Sigmoid colon (tissue), 7 donors: ENCODE results near the gene PCSK1N. TPM values are rescaled to one million over a fixed set of nuclear protein-coding genes. Genes with fewer than 3 reads are reported as not detected.
"Not testable (repeated sequence)": the region's sequence is repeated elsewhere in the genome, so short reads cannot be mapped to it uniquely, and the experiment has no call there.

ENCODE experiments used
- DNase-seq: peaks from one replicate; pipeline ENCODE4 v3.0.0-alpha.2; 2019
- H3K27ac ChIP-seq, 4 donors: fragments of 200-600 bp; sonication (generic); one replicate each; pipeline ENCODE4 v1.5.1; 2016 to 2019; ENCODE audit warnings: mild to moderate bottlenecking in 1 of 4
- H3K27me3 ChIP-seq, 3 donors: fragments of 200-600 bp; sonication (generic); one replicate each; pipeline ENCODE4 v1.5.1; 2019; ENCODE audit warnings: mild to moderate bottlenecking in 1 of 3
- H3K36me3 ChIP-seq, 4 donors: fragments of 200-600 bp; sonication (generic); one replicate each; pipeline ENCODE4 v1.5.1; 2016 to 2019
- H3K4me1 ChIP-seq, 4 donors: fragments of 200-600 bp; sonication (generic); one replicate each; pipeline ENCODE4 v1.5.1; 2017 to 2019
- H3K4me3 ChIP-seq, 4 donors: fragments of 200-600 bp; sonication (generic); one replicate each; pipeline ENCODE4 v1.5.1; 2017 to 2019; ENCODE audit warnings: mild to moderate bottlenecking in 2 of 4, moderate library complexity in 1 of 4
- H3K9me3 ChIP-seq, 4 donors: fragments of 200-600 bp in 3 of 4; sonication (generic) in 3 of 4; one replicate each; pipeline versions ENCODE4 v1.5.1 to v1.6.1; 2013 to 2019
- EP300 ChIP-seq, 4 donors: sonication (generic); formaldehyde crosslinking; IDR thresholded peaks; one replicate each; pipeline ENCODE4 v1.6.1; 2017; ENCODE audit warnings: antibody characterized with exemption in 4 of 4
- POLR2A ChIP-seq, 2 donors: fragments of 450-650 bp; IDR thresholded peaks; one replicate each; pipeline ENCODE4 v1.6.1; 2016; ENCODE audit warnings: antibody characterized with exemption in 2 of 2, mild to moderate bottlenecking in 2 of 2, moderate library complexity in 2 of 2
- POLR2AphosphoS5 ChIP-seq, 4 donors: sonication (generic); formaldehyde crosslinking; IDR thresholded peaks; one replicate each; pipeline ENCODE4 v1.6.1; 2017; ENCODE audit warnings: antibody characterized with exemption in 4 of 4
- WGBS, 2 donors: extraction: QIAGEN DNeasy Blood & Tissue Kit; methylation state at CpG; one replicate each; pipeline ENCODE4 v1.1.7; 2013; 5-methylcytosine and 5-hydroxymethylcytosine counted together
- intact Hi-C: fragments of 100-400 bp; cut with DNase I; formaldehyde crosslinking; loops from one replicate; pipeline ENCODE4 v1.15.1; 2023
- polyA plus RNA-seq, 3 donors: library from polyadenylated mRNA; stranded (reverse); fragments of 200-250 nt; gene quantifications; one replicate each; pipeline ENCODE4 v1.2.3, GENCODE V29; 2013
- total RNA-seq, 4 donors: library from RNA; depleted of rRNA; stranded (reverse); fragments of >200 nt; gene quantifications; one replicate each; pipeline ENCODE4 v1.1.0, GENCODE V29; 2016
- TF ChIP-seq, protein P1 (sequence below), 4 experiments: fragments of 450-650 bp in 3 of 4; fragments of 200-600 bp in 1 of 4; IDR thresholded peaks; one replicate each; pipeline ENCODE4 v1.5.1; 2016 to 2019; ENCODE audit warnings: antibody characterized with exemption in 4 of 4, mild to moderate bottlenecking in 3 of 4, moderate library complexity in 2 of 4
- donor health status: healthy with polysubstance abuse.
- donor health status: Bipolar disorder and iron deficiency.
- donor health status: healthy.

Gene PCSK1N, protein sequence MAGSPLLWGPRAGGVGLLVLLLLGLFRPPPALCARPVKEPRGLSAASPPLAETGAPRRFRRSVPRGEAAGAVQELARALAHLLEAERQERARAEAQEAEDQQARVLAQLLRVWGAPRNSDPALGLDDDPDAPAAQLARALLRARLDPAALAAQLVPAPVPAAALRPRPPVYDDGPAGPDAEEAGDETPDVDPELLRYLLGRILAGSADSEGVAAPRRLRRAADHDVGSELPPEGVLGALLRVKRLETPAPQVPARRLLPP
- 10 to 100 TPM in 3 of 4 donors, 1 to 10 TPM in 1; 4.1 to 25.7 (median 21.4) TPM for total RNA-seq
- 1 to 10 TPM; 2.3 to 6.9 (median 6.0) TPM for polyA plus RNA-seq

- no peak for DNase-seq
- Histone ChIP-seq H3K4me3 (peak within 1 kb of the TSS in 2 of 4 donors; percentile 37 to 39), H3K4me1 (peaks cover 0 to 12% (median 6%) of the 10 kb centered on the region in 4 donors), H3K36me3 (no peaks in the 10 kb centered on the region), H3K27me3 (peaks cover 10 to 46% (median 16%) of the 10 kb centered on the region in 3 donors), H3K9me3 (no peaks in the 10 kb centered on the region), H3K27ac (no peak within 1 kb of the TSS)
- intact Hi-C loops: no loop called here
- no peak for TF ChIP-seq EP300 (IDR thresholded peaks at IDR 0.05)
- no peak for TF ChIP-seq POLR2A (IDR thresholded peaks at IDR 0.05)
- no peak for TF ChIP-seq POLR2AphosphoS5 (IDR thresholded peaks at IDR 0.05)
- TF ChIP-seq, protein P1, sequence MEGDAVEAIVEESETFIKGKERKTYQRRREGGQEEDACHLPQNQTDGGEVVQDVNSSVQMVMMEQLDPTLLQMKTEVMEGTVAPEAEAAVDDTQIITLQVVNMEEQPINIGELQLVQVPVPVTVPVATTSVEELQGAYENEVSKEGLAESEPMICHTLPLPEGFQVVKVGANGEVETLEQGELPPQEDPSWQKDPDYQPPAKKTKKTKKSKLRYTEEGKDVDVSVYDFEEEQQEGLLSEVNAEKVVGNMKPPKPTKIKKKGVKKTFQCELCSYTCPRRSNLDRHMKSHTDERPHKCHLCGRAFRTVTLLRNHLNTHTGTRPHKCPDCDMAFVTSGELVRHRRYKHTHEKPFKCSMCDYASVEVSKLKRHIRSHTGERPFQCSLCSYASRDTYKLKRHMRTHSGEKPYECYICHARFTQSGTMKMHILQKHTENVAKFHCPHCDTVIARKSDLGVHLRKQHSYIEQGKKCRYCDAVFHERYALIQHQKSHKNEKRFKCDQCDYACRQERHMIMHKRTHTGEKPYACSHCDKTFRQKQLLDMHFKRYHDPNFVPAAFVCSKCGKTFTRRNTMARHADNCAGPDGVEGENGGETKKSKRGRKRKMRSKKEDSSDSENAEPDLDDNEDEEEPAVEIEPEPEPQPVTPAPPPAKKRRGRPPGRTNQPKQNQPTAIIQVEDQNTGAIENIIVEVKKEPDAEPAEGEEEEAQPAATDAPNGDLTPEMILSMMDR (IDR thresholded peaks at IDR 0.05): no peak
- 12 to 16% methylated on average over 30 to 35 of the region's 35 CpGs for WGBS, 2 donors
These were observed at the start of gene PCSK1N for GRCh38 chrX:48835524-48836329. Gene PCSK1N, minus strand, starts transcription at chrX:48835610. Its CDS starts 78 bp downstream, at chrX:48835532.

GRCh38 chrX:48883729-48884128 is 48.3 kb upstream of the PCSK1N start:
- Histone ChIP-seq H3K27ac (no peak overlapping the region), H3K9me3 (no peaks in the 10 kb centered on the region), H3K36me3 (no peaks in the 10 kb centered on the region), H3K27me3 (no peaks in the 10 kb centered on the region), H3K4me1 (no peaks in the 10 kb centered on the region), H3K4me3 (no peak overlapping the region)
- WGBS, 2 donors: 66 to 77% methylated on average over 10 of the region's 10 CpGs
- no peak for DNase-seq
- TF ChIP-seq EP300 (IDR thresholded peaks at IDR 0.05) (no peak), POLR2A (IDR thresholded peaks at IDR 0.05) (no peak), POLR2AphosphoS5 (IDR thresholded peaks at IDR 0.05) (no peak)
- TF ChIP-seq, protein P1 (IDR thresholded peaks at IDR 0.05): no peak
- intact Hi-C loops: no loop called here

DNA sequence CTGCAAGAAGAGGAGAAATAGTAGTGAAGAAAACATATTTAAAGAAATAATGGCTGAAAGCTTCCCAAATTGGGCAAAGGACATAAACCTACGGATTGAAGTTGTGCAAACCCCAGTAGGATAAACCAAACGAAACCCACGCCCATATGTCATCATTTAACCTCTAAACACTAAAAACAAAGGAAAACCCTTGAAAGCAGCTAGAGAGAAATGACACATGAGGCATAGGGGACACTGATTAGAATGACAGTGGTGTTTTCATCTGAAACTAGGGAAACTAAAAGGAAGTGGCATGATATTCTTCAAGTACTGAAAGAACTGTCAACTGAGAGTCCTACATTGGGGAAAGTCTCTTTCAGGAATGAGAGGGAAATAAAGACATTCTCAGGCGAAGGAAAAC is 41.5 kb upstream of the PCSK1N start:
- H3K9me3 ChIP-seq: not testable (repeated sequence)
- WGBS, 2 donors: 58 to 66% methylated on average over 3 to 4 of the region's 4 CpGs

DNA sequence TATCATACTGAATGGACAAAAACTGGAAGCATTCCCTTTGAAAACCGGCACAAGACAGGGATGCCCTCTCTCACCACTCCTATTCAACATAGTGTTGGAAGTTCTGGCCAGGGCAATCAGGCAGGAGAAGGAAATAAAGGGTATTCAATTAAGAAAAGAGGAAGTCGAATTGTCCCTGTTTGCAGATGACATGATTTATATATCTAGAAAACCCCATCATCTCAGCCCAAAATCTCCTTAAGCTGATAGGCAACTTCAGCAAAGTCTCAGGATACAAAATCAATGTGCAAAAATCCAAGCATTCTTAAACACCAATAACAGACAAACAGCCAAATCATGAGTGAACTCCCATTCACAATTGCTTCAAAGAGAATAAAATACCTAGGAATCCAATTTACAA is 36.6 kb upstream of the PCSK1N start:
- intact Hi-C loops, H3K27me3 ChIP-seq, H3K9me3 ChIP-seq, H3K36me3 ChIP-seq, H3K4me1 ChIP-seq, H3K4me3 ChIP-seq, H3K27ac ChIP-seq, DNase-seq: not testable (repeated sequence)
- 35 to 58% methylated on average over 1 of the region's 2 CpGs for WGBS, 2 donors

More for the DNA sequence above, 41.5 kb upstream of the PCSK1N start:
- H3K4me1 ChIP-seq, H3K4me3 ChIP-seq, H3K36me3 ChIP-seq, intact Hi-C loops, DNase-seq, H3K27ac ChIP-seq, H3K27me3 ChIP-seq: not testable (repeated sequence)

DNA sequence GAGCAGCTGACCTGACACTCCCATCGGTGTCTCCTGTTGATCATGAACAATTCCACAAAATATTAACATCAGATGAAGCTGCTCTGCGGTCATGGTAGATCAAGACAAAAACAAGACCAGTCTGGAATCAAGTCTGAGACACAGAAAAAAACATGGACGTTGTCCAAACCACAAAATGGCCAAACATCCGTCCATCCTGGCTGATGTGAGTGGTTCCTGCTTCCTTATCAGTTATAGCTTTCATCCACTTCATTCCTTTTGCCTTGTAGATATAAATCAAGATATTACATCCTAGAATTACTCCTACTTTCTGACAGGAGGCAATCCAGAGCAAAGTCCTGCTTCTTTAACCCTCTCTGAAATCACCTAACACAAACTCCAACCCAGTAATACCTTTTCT is 28.8 kb upstream of the PCSK1N start:
- intact Hi-C loops: no loop called here
- no peaks in the 10 kb centered on the region for H3K36me3 ChIP-seq
- TF ChIP-seq, protein P1 (IDR thresholded peaks at IDR 0.05): no peak
- no peak for TF ChIP-seq EP300 (IDR thresholded peaks at IDR 0.05)
- no peak for TF ChIP-seq POLR2AphosphoS5 (IDR thresholded peaks at IDR 0.05)
- no peak for TF ChIP-seq POLR2A (IDR thresholded peaks at IDR 0.05)

More for the DNA sequence above, 28.8 kb upstream of the PCSK1N start:
- no peak overlapping the region for H3K4me3 ChIP-seq
- 17 to 41% methylated on average over 4 of the region's 4 CpGs for WGBS, 2 donors
- H3K27ac ChIP-seq: no peak overlapping the region
- no peak for DNase-seq
- no peaks in the 10 kb centered on the region for H3K27me3 ChIP-seq
- H3K4me1 ChIP-seq: no peaks in the 10 kb centered on the region
- H3K9me3 ChIP-seq: no peaks in the 10 kb centered on the region
